HL-60 (cell line): Measurements from ENCODE around the gene CSAD.
"Not testable (repeated sequence)": the region's sequence is repeated elsewhere in the genome, so short reads cannot be mapped to it uniquely, and the experiment has no call there.

Experiments used
- DNase-seq, 2 experiments: peaks; one replicate each; pipeline ENCODE4 v3.0.0-alpha.2; 2010 to 2020; ENCODE audit warnings: low read depth in 1 of 2, low spot score in 1 of 2
- H3K27ac ChIP-seq: fragments of 250-450 bp; sonication (Bioruptor Pico); replicated peaks from 2 replicates; pipeline ENCODE4 v1.5.1; 2020; ENCODE audit warnings: mild to moderate bottlenecking, moderate library complexity
- H3K27me3 ChIP-seq: fragments of 250-450 bp; sonication (Bioruptor Pico); 2 replicates; pipeline ENCODE4 v1.5.1; 2021; ENCODE audit warnings: mild to moderate bottlenecking, moderate library complexity; ENCODE audit not compliant: insufficient read depth, poor library complexity, severe bottlenecking
- H3K4me3 ChIP-seq: replicated peaks from 2 replicates; pipeline ENCODE4 v1.5.1; 2011; ENCODE audit warnings: mild to moderate bottlenecking, control low read depth, low read length; ENCODE audit not compliant: insufficient read depth
- CTCF ChIP-seq: IDR thresholded peaks from one replicate; pipeline ENCODE4 v1.5.1; 2011; ENCODE audit warnings: low read length, control low read depth, inconsistent platforms; ENCODE audit not compliant: insufficient read depth
- GABPA ChIP-seq: IDR thresholded peaks from 2 replicates; pipeline ENCODE4 v1.6.1; 2012; ENCODE audit warnings: low read depth
- POLR2AphosphoS5 ChIP-seq: IDR thresholded peaks from 2 replicates; pipeline ENCODE4 v1.6.1; 2012; ENCODE audit warnings: low read depth
- REST ChIP-seq: IDR thresholded peaks from 2 replicates; pipeline ENCODE4 v1.6.1; 2012; ENCODE audit warnings: low read depth; ENCODE audit not compliant: insufficient replicate concordance
- SPI1 ChIP-seq: IDR thresholded peaks from 2 replicates; pipeline ENCODE4 v1.6.1; 2012; ENCODE audit warnings: low read depth, mild to moderate bottlenecking, borderline replicate concordance

Gene CSAD

GRCh38 chr12:53170215-53170614, 10.5 kb downstream of the CSAD start:
- DNase-seq = no peak
- no peak for TF ChIP-seq SPI1
- no peak for TF ChIP-seq CTCF
- no peak for TF ChIP-seq POLR2AphosphoS5
- no peak for TF ChIP-seq REST
- TF ChIP-seq GABPA = no peak
- Histone ChIP-seq H3K27ac (no peak overlapping the region), H3K4me3 (no peak overlapping the region), H3K27me3 (no peaks in the 10 kb centered on the region)

GRCh38 chr12:53169644-53170043, 11.1 kb downstream of the CSAD start:
- H3K27me3 ChIP-seq = no peaks in the 10 kb centered on the region
- DNase-seq = no peak
- no peak overlapping the region for H3K4me3 ChIP-seq
- no peak overlapping the region for H3K27ac ChIP-seq
- TF ChIP-seq SPI1 (no peak), CTCF (no peak), GABPA (no peak), POLR2AphosphoS5 (no peak)

GRCh38 chr12:53166837-53167236, 13.9 kb downstream of the CSAD start:
- no peak for DNase-seq
- Histone ChIP-seq H3K27ac (no peak overlapping the region), H3K27me3 (no peaks in the 10 kb centered on the region), H3K4me3 (no peak overlapping the region)
- TF ChIP-seq CTCF = no peak
- no peak for TF ChIP-seq GABPA
- TF ChIP-seq POLR2AphosphoS5 = no peak
- no peak for TF ChIP-seq REST
- no peak for TF ChIP-seq SPI1

- not testable (repeated sequence) for DNase-seq, H3K27me3 ChIP-seq, H3K27ac ChIP-seq, H3K4me3 ChIP-seq
Observed at GRCh38 chr12:53163008-53163407, 17.7 kb downstream of the CSAD start.
